ENCODE measurements around the gene GOLGA6L1.
"Not testable (repeated sequence)": the region's sequence is repeated elsewhere in the genome, so short reads cannot be mapped to it uniquely, and the experiment has no call there.

The GOLGA6L1 gene

GRCh38 chr15:23136722-23137121 is at the start of gene GOLGA6L1:
Gene GOLGA6L1 (minus strand): TSS chr15:23136822. CDS start chr15:23136731, 91 bp downstream.
- not testable (repeated sequence) for H3K27ac ChIP-seq (ENCODE audit: low read length); H3K4me3 ChIP-seq (ENCODE audit: low read length); H3K9me3 ChIP-seq (ENCODE audit: control insufficient read depth, low read depth, low read length); H3K4me1 ChIP-seq (ENCODE audit: control insufficient read depth, low read depth, low read length); H3K9ac ChIP-seq (ENCODE audit: low read length); H3K27me3 ChIP-seq (ENCODE audit: control insufficient read depth, insufficient read depth, low read length); H3K36me3 ChIP-seq (ENCODE audit: control insufficient read depth, low read depth, low read length)

- not testable (repeated sequence) for H3K4me1 ChIP-seq (ENCODE audit: control insufficient read depth, low read depth, low read length); H3K9ac ChIP-seq (ENCODE audit: low read length); H3K27ac ChIP-seq (ENCODE audit: low read length); H3K9me3 ChIP-seq (ENCODE audit: control insufficient read depth, low read depth, low read length); H3K4me3 ChIP-seq (ENCODE audit: low read length); H3K36me3 ChIP-seq (ENCODE audit: control insufficient read depth, low read depth, low read length); H3K27me3 ChIP-seq (ENCODE audit: control insufficient read depth, insufficient read depth, low read length)
These were observed 44.6 kb upstream of the GOLGA6L1 start for GRCh38 chr15:23181201-23181600.

- not testable (repeated sequence) for H3K27ac ChIP-seq (ENCODE audit: low read length); H3K36me3 ChIP-seq (ENCODE audit: control insufficient read depth, low read depth, low read length); H3K4me3 ChIP-seq (ENCODE audit: low read length); H3K4me1 ChIP-seq (ENCODE audit: control insufficient read depth, low read depth, low read length); H3K9me3 ChIP-seq (ENCODE audit: control insufficient read depth, low read depth, low read length); H3K27me3 ChIP-seq (ENCODE audit: control insufficient read depth, insufficient read depth, low read length); H3K9ac ChIP-seq (ENCODE audit: low read length)
These were observed 43.9 kb upstream of the GOLGA6L1 start for GRCh38 chr15:23180547-23180927.

- not testable (repeated sequence) for H3K27ac ChIP-seq (ENCODE audit: low read length); H3K36me3 ChIP-seq (ENCODE audit: control insufficient read depth, low read depth, low read length); H3K27me3 ChIP-seq (ENCODE audit: control insufficient read depth, insufficient read depth, low read length); H3K9me3 ChIP-seq (ENCODE audit: control insufficient read depth, low read depth, low read length); H3K9ac ChIP-seq (ENCODE audit: low read length); H3K4me1 ChIP-seq (ENCODE audit: control insufficient read depth, low read depth, low read length)
- peak overlapping the region; percentile 33 for H3K4me3 ChIP-seq (ENCODE audit: low read length)
These were observed 43.3 kb upstream of the GOLGA6L1 start for GRCh38 chr15:23179768-23180546.

- not testable (repeated sequence) for H3K27ac ChIP-seq (ENCODE audit: low read length); H3K9ac ChIP-seq (ENCODE audit: low read length); H3K9me3 ChIP-seq (ENCODE audit: control insufficient read depth, low read depth, low read length); H3K36me3 ChIP-seq (ENCODE audit: control insufficient read depth, low read depth, low read length); H3K27me3 ChIP-seq (ENCODE audit: control insufficient read depth, insufficient read depth, low read length); H3K4me3 ChIP-seq (ENCODE audit: low read length); H3K4me1 ChIP-seq (ENCODE audit: control insufficient read depth, low read depth, low read length)
These were observed 40.1 kb upstream of the GOLGA6L1 start for GRCh38 chr15:23176683-23177082.

- not testable (repeated sequence) for H3K36me3 ChIP-seq (ENCODE audit: control insufficient read depth, low read depth, low read length); H3K4me3 ChIP-seq (ENCODE audit: low read length); H3K4me1 ChIP-seq (ENCODE audit: control insufficient read depth, low read depth, low read length)
These were observed 39.0 kb upstream of the GOLGA6L1 start for GRCh38 chr15:23175606-23176005.

GRCh38 chr15:23174609-23175140 is 38.1 kb upstream of the GOLGA6L1 start:
- not testable (repeated sequence) for H3K9ac ChIP-seq (ENCODE audit: low read length); H3K4me3 ChIP-seq (ENCODE audit: low read length); H3K9me3 ChIP-seq (ENCODE audit: control insufficient read depth, low read depth, low read length); H3K4me1 ChIP-seq (ENCODE audit: control insufficient read depth, low read depth, low read length); H3K27me3 ChIP-seq (ENCODE audit: control insufficient read depth, insufficient read depth, low read length); H3K27ac ChIP-seq (ENCODE audit: low read length); H3K36me3 ChIP-seq (ENCODE audit: control insufficient read depth, low read depth, low read length)

More at GRCh38 chr15:23175606-23176005, 39.0 kb upstream of the GOLGA6L1 start:
- H3K9me3 ChIP-seq (ENCODE audit: control insufficient read depth, low read depth, low read length); H3K27me3 ChIP-seq (ENCODE audit: control insufficient read depth, insufficient read depth, low read length); H3K27ac ChIP-seq (ENCODE audit: low read length); H3K9ac ChIP-seq (ENCODE audit: low read length): not testable (repeated sequence)

GRCh38 chr15:23132787-23133186 is 3.8 kb downstream of the GOLGA6L1 start:
- H3K36me3 ChIP-seq (ENCODE audit: control insufficient read depth, low read depth, low read length); H3K27me3 ChIP-seq (ENCODE audit: control insufficient read depth, insufficient read depth, low read length); H3K4me3 ChIP-seq (ENCODE audit: low read length); H3K9ac ChIP-seq (ENCODE audit: low read length); H3K9me3 ChIP-seq (ENCODE audit: control insufficient read depth, low read depth, low read length); H3K4me1 ChIP-seq (ENCODE audit: control insufficient read depth, low read depth, low read length); H3K27ac ChIP-seq (ENCODE audit: low read length): not testable (repeated sequence)

- Histone ChIP-seq H3K4me1 (ENCODE audit: control insufficient read depth, low read depth, low read length) (no peaks in the 10 kb centered on the region), H3K36me3 (ENCODE audit: control insufficient read depth, low read depth, low read length) (no peaks in the 10 kb centered on the region), H3K9me3 (ENCODE audit: control insufficient read depth, low read depth, low read length) (no peaks in the 10 kb centered on the region), H3K9ac (ENCODE audit: low read length) (no peak overlapping the region), H3K27ac (ENCODE audit: low read length) (no peak overlapping the region), H3K4me3 (ENCODE audit: low read length) (no peak overlapping the region), H3K27me3 (ENCODE audit: control insufficient read depth, insufficient read depth, low read length) (no peaks in the 10 kb centered on the region)
These were observed 18.4 kb downstream of the GOLGA6L1 start for GRCh38 chr15:23118208-23118607.

- Histone ChIP-seq H3K4me1 (ENCODE audit: control insufficient read depth, low read depth, low read length) (peaks cover 5% of the 10 kb centered on the region), H3K9me3 (ENCODE audit: control insufficient read depth, low read depth, low read length) (no peaks in the 10 kb centered on the region), H3K27ac (ENCODE audit: low read length) (no peak overlapping the region), H3K27me3 (ENCODE audit: control insufficient read depth, insufficient read depth, low read length) (no peaks in the 10 kb centered on the region), H3K36me3 (ENCODE audit: control insufficient read depth, low read depth, low read length) (no peaks in the 10 kb centered on the region), H3K4me3 (ENCODE audit: low read length) (no peak overlapping the region), H3K9ac (ENCODE audit: low read length) (no peak overlapping the region)
These were observed 40.8 kb downstream of the GOLGA6L1 start for GRCh38 chr15:23095796-23096195.

- H3K9ac ChIP-seq (ENCODE audit: low read length): no peak overlapping the region
- H3K4me1 ChIP-seq (ENCODE audit: control insufficient read depth, low read depth, low read length): no peaks in the 10 kb centered on the region
- no peak overlapping the region for H3K27ac ChIP-seq (ENCODE audit: low read length)
- no peak overlapping the region for H3K4me3 ChIP-seq (ENCODE audit: low read length)
- no peaks in the 10 kb centered on the region for H3K27me3 ChIP-seq (ENCODE audit: control insufficient read depth, insufficient read depth, low read length)
- H3K9me3 ChIP-seq (ENCODE audit: control insufficient read depth, low read depth, low read length): no peaks in the 10 kb centered on the region
- H3K36me3 ChIP-seq (ENCODE audit: control insufficient read depth, low read depth, low read length): no peaks in the 10 kb centered on the region
These were observed 53.5 kb downstream of the GOLGA6L1 start for GRCh38 chr15:23083115-23083514.

GRCh38 chr15:23081996-23082737 is 54.5 kb downstream of the GOLGA6L1 start:
- not testable (repeated sequence) for H3K36me3 ChIP-seq (ENCODE audit: control insufficient read depth, low read depth, low read length); H3K27ac ChIP-seq (ENCODE audit: low read length); H3K9ac ChIP-seq (ENCODE audit: low read length); H3K4me3 ChIP-seq (ENCODE audit: low read length); H3K27me3 ChIP-seq (ENCODE audit: control insufficient read depth, insufficient read depth, low read length); H3K4me1 ChIP-seq (ENCODE audit: control insufficient read depth, low read depth, low read length); H3K9me3 ChIP-seq (ENCODE audit: control insufficient read depth, low read depth, low read length)
